ENCODE data around the gene AMN1. TPM values are rescaled to one million over a fixed set of nuclear protein-coding genes. Genes with fewer than 3 reads are reported as not detected.

Gene AMN1
- total RNA-seq, 1 experiment from 2014 or later = 26.9 TPM

GRCh38 chr12:31647086-31647491, 81.7 kb downstream of the AMN1 start:
- no TSS peak for BruUV-seq (replicated peaks)
- H3K9me2 ChIP-seq (ENCODE audit: insufficient read depth) = no peaks in the 10 kb centered on the region; the same call in 1 of the 2 replicates
- ATAC-seq (no peak), DNase-seq (ENCODE audit: low read depth, low spot score) (no peak)
- no peaks in the 10 kb centered on the region for H3K4me1 ChIP-seq (ENCODE audit: control insufficient read depth in 1 of 2, insufficient read depth in 2 of 2, low read length in 2 of 2)
- RAD21 ChIA-PET (ENCODE audit: low non-redundant PET in 1 of 2, low total read pairs in 2 of 2, uncharacterized antibody in 2 of 2, unreplicated experiment in 2 of 2) = no interaction called here
- no peaks in the 10 kb centered on the region for H3K9me3 ChIP-seq (ENCODE audit: control insufficient read depth in 1 of 2, insufficient read depth in 1 of 2, low read depth in 1 of 2, low read length in 2 of 2)
- no peaks in the 10 kb centered on the region for H3K36me3 ChIP-seq (ENCODE audit: control insufficient read depth in 1 of 2, insufficient read depth in 2 of 2, low read length in 2 of 2)
- no peak overlapping the region for H3K4me3 ChIP-seq (replicated peaks in 1 of 2; ENCODE audit: low read depth in 1 of 2, low read length in 2 of 2)
- no peaks in the 10 kb centered on the region for H3K79me2 ChIP-seq (ENCODE audit: insufficient read depth, low read length)
- intact Hi-C loops (cut with micrococcal nuclease) = no loop called here
- H3K27me3 ChIP-seq (ENCODE audit: insufficient read depth, low read length) = no peaks in the 10 kb centered on the region
- POLR2A ChIA-PET = no interaction called here
- no peak overlapping the region for H2AFZ ChIP-seq (ENCODE audit: low read depth, low read length, poor library complexity, severe bottlenecking)
- CTCF ChIA-PET = interaction anchor here (1.0 kb wide), 1 partner anchor 9 kb away, joined by 3 read pairs; no protein-coding TSS in a partner anchor
- no peak for TF ChIP-seq JUND (IDR thresholded peaks at IDR 0.05)
- TF ChIP-seq SP1 (IDR thresholded peaks at IDR 0.05; ENCODE audit: low read depth) = no peak
- TF ChIP-seq ZFX (IDR thresholded peaks at IDR 0.05) = no peak
- no peak for TF ChIP-seq ELF1 (IDR thresholded peaks at IDR 0.05; ENCODE audit: borderline replicate concordance, low read depth)
- TF ChIP-seq TCF7L2 (IDR thresholded peaks at IDR 0.05; ENCODE audit: borderline replicate concordance, extremely low read depth, insufficient read depth, insufficient read length) = no peak
- TF ChIP-seq POLR2AphosphoS5 (IDR thresholded peaks at IDR 0.05; ENCODE audit: low read depth, low read length) = no peak
- no peak for TF ChIP-seq YY1 (IDR thresholded peaks at IDR 0.05; ENCODE audit: extremely low read depth, insufficient replicate concordance, low read depth, low read length)
- TF ChIP-seq CTCF (IDR thresholded peaks at IDR 0.05 in 2 of 3, conservative IDR thresholded peaks at IDR 0.05 in 1 of 3; ENCODE audit: borderline replicate concordance in 1 of 3, insufficient read depth in 1 of 3, low read depth in 2 of 3, low read length in 2 of 3) = no peak
- no peak for TF ChIP-seq CBX3 (IDR thresholded peaks at IDR 0.05; ENCODE audit: low read depth)
- TF ChIP-seq EGR1 (IDR thresholded peaks at IDR 0.05; ENCODE audit: low read depth) = no peak
- TF ChIP-seq EZH2phosphoT487 (IDR thresholded peaks at IDR 0.05; ENCODE audit: borderline replicate concordance) = no peak
- no peak for TF ChIP-seq MAX (IDR thresholded peaks at IDR 0.05)
- no peak overlapping the region for H3K27ac ChIP-seq (ENCODE audit: low read depth, low read length)
- H4K20me1 ChIP-seq (ENCODE audit: insufficient read depth) = no peaks in the 10 kb centered on the region
- no peak overlapping the region for H3K9ac ChIP-seq (ENCODE audit: low read length)
- H3K4me2 ChIP-seq (ENCODE audit: low read length) = no peak overlapping the region
